GM13977 (cell line): ENCODE results near the gene SPHK1.

Experiments
- DNase-seq: peaks from one replicate; pipeline ENCODE4 v3.0.0; 2012; ENCODE audit warnings: low spot score
- CTCF ChIP-seq: IDR thresholded peaks from 2 replicates; pipeline ENCODE4 v1.5.1; 2012; ENCODE audit warnings: mild to moderate bottlenecking, control low read depth; ENCODE audit not compliant: insufficient read depth; ENCODE audit errors: extremely low read depth, missing control alignments
- in situ Hi-C: fragments of 300-500 bp; cut with MboI; formaldehyde crosslinking; loops from one replicate; pipeline ENCODE4 v1.12.0; 2022; ENCODE audit warnings: low sequenced_read_pairs, low pct_unique_long_range_greater_than_20kb, mixed read lengths, inconsistent platforms; ENCODE audit not compliant: unreplicated experiment

The SPHK1 gene

GRCh38 chr17:76422860-76423259 is 38.5 kb downstream of the SPHK1 start:
- no peak for DNase-seq
- TF ChIP-seq CTCF: no peak
- in situ Hi-C loops: no loop called here

- in situ Hi-C loops: no loop called here
- TF ChIP-seq CTCF: no peak
Measured at GRCh38 chr17:76426853-76427252, 42.4 kb downstream of the SPHK1 start.

GRCh38 chr17:76427501-76428231 is 43.3 kb downstream of the SPHK1 start:
- in situ Hi-C loops: no loop called here
- no peak for TF ChIP-seq CTCF
- DNase-seq: no peak

More at GRCh38 chr17:76426853-76427252, 42.4 kb downstream of the SPHK1 start:
- DNase-seq: no peak

- in situ Hi-C loops: no loop called here
Measured at GRCh38 chr17:76428511-76428910, 44.1 kb downstream of the SPHK1 start.

GRCh38 chr17:76431509-76431908 is 47.1 kb downstream of the SPHK1 start:
- DNase-seq: no peak
- in situ Hi-C loops: no loop called here
- TF ChIP-seq CTCF: no peak

More at GRCh38 chr17:76428511-76428910, 44.1 kb downstream of the SPHK1 start:
- DNase-seq: no peak
- no peak for TF ChIP-seq CTCF

- in situ Hi-C loops: no loop called here
- TF ChIP-seq CTCF: no peak
- DNase-seq: no peak
Measured at GRCh38 chr17:76432004-76432403, 47.6 kb downstream of the SPHK1 start.
